IMR-90 (cell line): ENCODE data around the gene NPEPPS. TPM values are rescaled to one million over a fixed set of nuclear protein-coding genes. Genes with fewer than 3 reads are reported as not detected.

Source experiments
- ATAC-seq: fragments of 200-7000 bp; cut with Tn5 transposase; 2 replicates; pipeline ENCODE4 v1.9.1; 2020; ENCODE audit warnings: low read depth, mild to moderate bottlenecking, moderate library complexity
- BruUV-seq: library from RNA; stranded (reverse); fragments of 400-500 nt; replicated peaks from 2 replicates; lab custom pipeline; 2021; lab: Mats Ljungman, UMichigan
- CTCF ChIA-PET: fragments of 300-600 bp; formaldehyde crosslinking; extraction: SDS; loops from one replicate; lab custom pipeline; 2021; ENCODE audit warnings: antibody characterized with exemption; lab: Yijun Ruan, JAX
- POLR2A ChIA-PET: fragments of 300-600 bp; sonication (Branson Sonifier 250); formaldehyde crosslinking; loops from one replicate; lab custom pipeline; 2022; ENCODE audit warnings: antibody characterized with exemption; ENCODE audit not compliant: unreplicated experiment; lab: Charles Lee
- DNase-seq: peaks from one replicate; pipeline ENCODE4 v3.0.0; 2013
- H2AFZ ChIP-seq: replicated peaks from 2 replicates; pipeline ENCODE3; 2013; ENCODE audit warnings: low read length, mild to moderate bottlenecking; ENCODE audit not compliant: poor library complexity
- H2AK5ac ChIP-seq: 2 replicates; pipeline ENCODE4 v1.6.1; 2013; ENCODE audit warnings: low read depth, low read length, inconsistent platforms
- H2AK9ac ChIP-seq: replicated peaks from 2 replicates; pipeline ENCODE3; 2013; ENCODE audit warnings: mild to moderate bottlenecking, low read depth, low read length, moderate library complexity; ENCODE audit not compliant: poor library complexity
- H2BK120ac ChIP-seq: 2 replicates; pipeline ENCODE4 v1.6.1; 2013; ENCODE audit warnings: low read depth, low read length, inconsistent platforms
- H2BK15ac ChIP-seq: 3 replicates; pipeline ENCODE4 v1.6.1; 2013; ENCODE audit warnings: low read depth, low read length, inconsistent platforms
- H2BK20ac ChIP-seq: 2 replicates; pipeline ENCODE4 v1.6.1; 2013; ENCODE audit warnings: low read depth, mild to moderate bottlenecking, inconsistent platforms, low read length, moderate library complexity
- H2BK5ac ChIP-seq: 2 replicates; pipeline ENCODE4 v1.6.1; 2013; ENCODE audit warnings: mild to moderate bottlenecking, low read depth, low read length, inconsistent platforms; ENCODE audit not compliant: poor library complexity, severe bottlenecking
- H3K14ac ChIP-seq: replicated peaks from 2 replicates; pipeline ENCODE4 v1.6.1; 2013; ENCODE audit warnings: low read depth, low read length, inconsistent platforms
- H3K18ac ChIP-seq: 2 replicates; pipeline ENCODE4 v1.6.1; 2013; ENCODE audit warnings: low read depth, low read length, control low read depth
- H3K23ac ChIP-seq: 2 replicates; pipeline ENCODE4 v1.6.1; 2013; ENCODE audit warnings: low read depth, low read length, inconsistent platforms
- H3K27ac ChIP-seq: 2 replicates; pipeline ENCODE4 v1.5.1; 2013; ENCODE audit warnings: mild to moderate bottlenecking, control low read depth, low read length; ENCODE audit not compliant: insufficient read depth
- H3K27me3 ChIP-seq: 2 replicates; pipeline ENCODE4 v1.6.1; 2013; ENCODE audit warnings: low read length; ENCODE audit not compliant: control insufficient read depth, insufficient read depth
- H3K36me3 ChIP-seq: 2 replicates; pipeline ENCODE4 v1.6.1; 2013; ENCODE audit warnings: low read length, mixed read lengths; ENCODE audit not compliant: control insufficient read depth, insufficient read depth
- H3K4ac ChIP-seq: 2 replicates; pipeline ENCODE4 v1.6.1; 2013; ENCODE audit warnings: low read depth, low read length, inconsistent platforms
- H3K4me1 ChIP-seq: 2 replicates; pipeline ENCODE4 v1.6.1; 2013; ENCODE audit warnings: low read length, mixed read lengths; ENCODE audit not compliant: control insufficient read depth, insufficient read depth
- H3K4me2 ChIP-seq: 2 replicates; pipeline ENCODE4 v1.6.1; 2013; ENCODE audit warnings: low read depth, mild to moderate bottlenecking, control low read depth, low read length, moderate library complexity
- H3K4me3 ChIP-seq: 2 replicates; pipeline ENCODE4 v1.5.1; 2013; ENCODE audit warnings: low read depth, mild to moderate bottlenecking, control low read depth, low read length, moderate library complexity; ENCODE audit not compliant: insufficient read depth
- H3K56ac ChIP-seq: 2 replicates; pipeline ENCODE4 v1.6.1; 2013; ENCODE audit warnings: low read length, inconsistent platforms; ENCODE audit not compliant: insufficient read depth; ENCODE audit errors: extremely low read depth
- H3K79me1 ChIP-seq, 2 experiments: 2 replicates each; pipeline ENCODE4 v1.6.1; 2013; ENCODE audit warnings: low read length in 2 of 2, inconsistent platforms in 1 of 2, low read depth in 1 of 2
- H3K9ac ChIP-seq: 2 replicates; pipeline ENCODE4 v1.6.1; 2013; ENCODE audit warnings: low read depth, low read length, control low read depth
- H3K9me1 ChIP-seq: 2 replicates; pipeline ENCODE4 v1.6.1; 2013; ENCODE audit warnings: low read length, inconsistent platforms; ENCODE audit not compliant: insufficient read depth
- H3K9me3 ChIP-seq: 2 replicates; pipeline ENCODE4 v1.6.1; 2013; ENCODE audit warnings: low read length; ENCODE audit not compliant: control insufficient read depth, insufficient read depth
- H4K20me1 ChIP-seq: 2 replicates; pipeline ENCODE4 v1.6.1; 2013; ENCODE audit warnings: low read length, inconsistent platforms; ENCODE audit not compliant: insufficient read depth
- H4K5ac ChIP-seq: 2 replicates; pipeline ENCODE4 v1.6.1; 2013; ENCODE audit warnings: mild to moderate bottlenecking, low read depth, low read length, control low read depth
- H4K8ac ChIP-seq, 2 experiments: 2 replicates each; pipeline ENCODE4 v1.6.1; 2013; ENCODE audit warnings: low read depth in 2 of 2, low read length in 2 of 2, control low read depth in 1 of 2, inconsistent platforms in 1 of 2
- H4K91ac ChIP-seq: 2 replicates; pipeline ENCODE4 v1.6.1; 2013; ENCODE audit warnings: low read depth, low read length, inconsistent platforms; ENCODE audit not compliant: insufficient read depth
- BHLHE40 ChIP-seq: fragments of 150-350 bp; IDR thresholded peaks from 2 replicates; pipeline ENCODE4 v1.6.1; 2016; ENCODE audit warnings: mild to moderate bottlenecking, low read depth, low read length
- CHD1 ChIP-seq: IDR thresholded peaks from 2 replicates; pipeline ENCODE4 v1.6.1; 2012; ENCODE audit warnings: low read depth, low read length, improper control_type of control experiment
- CTCF ChIP-seq: conservative IDR thresholded peaks from 2 replicates; pipeline ENCODE4 v1.5.1; 2012; ENCODE audit warnings: mild to moderate bottlenecking, low read depth, low read length, improper control_type of control experiment
- FOS ChIP-seq: fragments of 150-350 bp; IDR thresholded peaks from 2 replicates; pipeline ENCODE4 v1.6.1; 2016; ENCODE audit warnings: low read depth, low read length
- MAFK ChIP-seq: IDR thresholded peaks from 2 replicates; pipeline ENCODE4 v1.6.1; 2012; ENCODE audit warnings: low read depth, low read length, improper control_type of control experiment
- MAZ ChIP-seq: IDR thresholded peaks from 2 replicates; pipeline ENCODE4 v1.6.1; 2012; ENCODE audit warnings: low read depth, mild to moderate bottlenecking, low read length, improper control_type of control experiment, moderate library complexity, borderline replicate concordance
- MXI1 ChIP-seq: IDR thresholded peaks from 2 replicates; pipeline ENCODE4 v1.6.1; 2012; ENCODE audit warnings: low read depth, mild to moderate bottlenecking, low read length, moderate library complexity, borderline replicate concordance
- NFE2L2 ChIP-seq: fragments of 150-350 bp; IDR thresholded peaks from 2 replicates; pipeline ENCODE4 v1.6.1; 2016; ENCODE audit warnings: low read depth, mild to moderate bottlenecking, low read length
- POLR2A ChIP-seq: IDR thresholded peaks from 2 replicates; pipeline ENCODE4 v1.6.1; 2012; ENCODE audit warnings: mild to moderate bottlenecking, low read depth, low read length
- RAD21 ChIP-seq: IDR thresholded peaks from 2 replicates; pipeline ENCODE4 v1.6.1; 2012; ENCODE audit warnings: low read length, improper control_type of control experiment
- RCOR1 ChIP-seq: IDR thresholded peaks from 2 replicates; pipeline ENCODE4 v1.6.1; 2012; ENCODE audit warnings: mild to moderate bottlenecking, low read length, improper control_type of control experiment; ENCODE audit not compliant: insufficient replicate concordance
- RFX5 ChIP-seq: IDR thresholded peaks from 2 replicates; pipeline ENCODE4 v1.8.0; 2012; ENCODE audit warnings: low read depth, mild to moderate bottlenecking, low read length, moderate library complexity
- SMC3 ChIP-seq: fragments of 150-350 bp; IDR thresholded peaks from 2 replicates; pipeline ENCODE4 v1.6.1; 2016; ENCODE audit warnings: low read depth, mild to moderate bottlenecking, antibody characterized with exemption, low read length, moderate library complexity
- WGBS, 2 experiments: methylation state at CpG; one replicate each; pipeline versions ENCODE4 v1.1.5 to v1.1.7; 2013; ENCODE audit warnings: missing lambda C conversion rate in 2 of 2; ENCODE audit not compliant: insufficient read length in 1 of 2; ENCODE audit errors: extremely low coverage in 2 of 2; 5-methylcytosine and 5-hydroxymethylcytosine counted together
- dilution Hi-C: fragments of 300-500 bp; cut with HindIII; formaldehyde crosslinking; loops from one replicate; pipeline ENCODE4 v1.14.3; 2018; ENCODE audit warnings: low sequenced_read_pairs; ENCODE audit not compliant: unreplicated experiment
- in situ Hi-C: fragments of 300-500 bp; cut with MboI; formaldehyde crosslinking; loops from 3 replicates; pipeline ENCODE4 v1.14.3; 2019; ENCODE audit warnings: low sequenced_read_pairs, inconsistent platforms, mixed read lengths
- intact Hi-C: fragments of 100-400 bp; cut with micrococcal nuclease; formaldehyde crosslinking; loops from 2 replicates; pipeline ENCODE4 v1.10.0; 2022
- polyA plus RNA-seq, 3 experiments: library from polyadenylated mRNA; depleted of rRNA; stranded (reverse); fragments of >200 nt; gene quantifications; 2 replicates each; pipeline ENCODE4 v1.2.3, GENCODE V29; 2012; ENCODE audit warnings: low replicate concordance in 1 of 3
- total RNA-seq: library from RNA; depleted of rRNA; stranded (reverse); fragments of >200 nt; gene quantifications from 2 replicates; pipeline ENCODE4 v1.2.3, GENCODE V29; 2012
- TF ChIP-seq, protein P1 (sequence below): fragments of 150-350 bp; IDR thresholded peaks from 2 replicates; pipeline ENCODE4 v1.6.1; 2016; ENCODE audit warnings: low read depth, mild to moderate bottlenecking, low read length, moderate library complexity, borderline replicate concordance
- TF ChIP-seq, protein P2 (sequence below): fragments of 150-350 bp; IDR thresholded peaks from 2 replicates; pipeline ENCODE4 v1.6.1; 2017; ENCODE audit warnings: mild to moderate bottlenecking, antibody characterized with exemption, low read length, low read depth

The NPEPPS gene
- total and polyA plus RNA-seq, 2 of the 4 experiments (the other 2 are of a cell fraction), result 54.1 to 64.6 TPM

DNA sequence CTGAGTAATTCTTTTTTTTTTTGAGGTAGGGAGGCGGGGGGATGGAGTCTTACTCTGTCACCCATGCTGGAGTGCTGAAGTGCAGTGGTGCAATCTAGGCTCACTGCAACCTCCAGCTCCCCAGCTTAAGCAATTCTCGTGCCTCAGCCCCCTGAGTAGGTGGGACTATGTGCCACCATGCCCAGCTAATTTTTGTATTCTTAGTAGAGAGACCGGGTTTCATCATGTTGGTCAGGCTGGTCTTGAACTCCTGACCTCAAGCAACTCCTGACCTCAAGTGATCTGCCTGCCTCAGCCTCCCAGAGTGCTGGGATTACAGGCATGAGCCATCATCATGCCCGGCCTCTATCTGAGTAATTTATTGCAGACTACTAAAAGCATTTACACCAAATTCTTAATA, 138.2 kb downstream of the NPEPPS start:
- Histone ChIP-seq H4K91ac (no peak overlapping the region), H3K36me3 (peaks cover 66% of the 10 kb centered on the region), H3K79me1 (peaks cover 24 to 30% of the 10 kb centered on the region in 2 experiments), H2AK5ac (no peak overlapping the region), H2AK9ac (no peak overlapping the region), H2BK120ac (no peak overlapping the region), H4K20me1 (peaks cover 29% of the 10 kb centered on the region), H3K56ac (no peak overlapping the region), H3K9me3 (no peaks in the 10 kb centered on the region), H2AFZ (no peak overlapping the region), H3K4me3 (no peak overlapping the region), H3K4me2 (no peak overlapping the region), H3K27ac (no peak overlapping the region), H3K4ac (no peak overlapping the region), H4K8ac (no peak overlapping the region), H3K18ac (no peak overlapping the region), H3K23ac (no peak overlapping the region), H2BK15ac (no peak overlapping the region), H3K4me1 (no peaks in the 10 kb centered on the region; the same call in 1 of the 2 replicates), H4K5ac (no peak overlapping the region), H3K27me3 (no peaks in the 10 kb centered on the region), H2BK5ac (no peak overlapping the region), H2BK20ac (no peak overlapping the region), H3K14ac (no peak overlapping the region), H3K9me1 (no peaks in the 10 kb centered on the region), H3K9ac (no peak overlapping the region)
- intact Hi-C loops, result no loop called here
- in situ Hi-C loops, result no loop called here
- ATAC-seq (no peak), DNase-seq (no peak)
- no CpG with 5 or more reads among the region's 4 CpGs for WGBS, 2 experiments
- POLR2A ChIA-PET, result no interaction called here
- CTCF ChIA-PET, result no interaction called here
- TSS peak; percentile 42 for BruUV-seq
- TF ChIP-seq CTCF, result no peak
- TF ChIP-seq, protein P1, sequence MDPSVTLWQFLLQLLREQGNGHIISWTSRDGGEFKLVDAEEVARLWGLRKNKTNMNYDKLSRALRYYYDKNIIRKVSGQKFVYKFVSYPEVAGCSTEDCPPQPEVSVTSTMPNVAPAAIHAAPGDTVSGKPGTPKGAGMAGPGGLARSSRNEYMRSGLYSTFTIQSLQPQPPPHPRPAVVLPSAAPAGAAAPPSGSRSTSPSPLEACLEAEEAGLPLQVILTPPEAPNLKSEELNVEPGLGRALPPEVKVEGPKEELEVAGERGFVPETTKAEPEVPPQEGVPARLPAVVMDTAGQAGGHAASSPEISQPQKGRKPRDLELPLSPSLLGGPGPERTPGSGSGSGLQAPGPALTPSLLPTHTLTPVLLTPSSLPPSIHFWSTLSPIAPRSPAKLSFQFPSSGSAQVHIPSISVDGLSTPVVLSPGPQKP, result no peak
- TF ChIP-seq SMC3, result no peak
- no peak for TF ChIP-seq MXI1
- TF ChIP-seq RCOR1, result no peak
- TF ChIP-seq FOS, result no peak
- TF ChIP-seq RAD21, result no peak
- no peak for TF ChIP-seq RFX5
- no peak for TF ChIP-seq MAZ
- TF ChIP-seq BHLHE40, result no peak
- TF ChIP-seq NFE2L2, result no peak
- TF ChIP-seq, protein P2, sequence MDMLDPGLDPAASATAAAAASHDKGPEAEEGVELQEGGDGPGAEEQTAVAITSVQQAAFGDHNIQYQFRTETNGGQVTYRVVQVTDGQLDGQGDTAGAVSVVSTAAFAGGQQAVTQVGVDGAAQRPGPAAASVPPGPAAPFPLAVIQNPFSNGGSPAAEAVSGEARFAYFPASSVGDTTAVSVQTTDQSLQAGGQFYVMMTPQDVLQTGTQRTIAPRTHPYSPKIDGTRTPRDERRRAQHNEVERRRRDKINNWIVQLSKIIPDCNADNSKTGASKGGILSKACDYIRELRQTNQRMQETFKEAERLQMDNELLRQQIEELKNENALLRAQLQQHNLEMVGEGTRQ, result no peak
- TF ChIP-seq CHD1, result no peak
- TF ChIP-seq MAFK, result no peak
- no peak for TF ChIP-seq POLR2A
- dilution Hi-C loops, result no loop called here
